ENCODE measurements around the gene MPC1L. TPM values are rescaled to one million over a fixed set of nuclear protein-coding genes. Genes with fewer than 3 reads are reported as not detected.

Gene MPC1L
- polyA plus RNA-seq, 1 experiment, result not detected

DNA sequence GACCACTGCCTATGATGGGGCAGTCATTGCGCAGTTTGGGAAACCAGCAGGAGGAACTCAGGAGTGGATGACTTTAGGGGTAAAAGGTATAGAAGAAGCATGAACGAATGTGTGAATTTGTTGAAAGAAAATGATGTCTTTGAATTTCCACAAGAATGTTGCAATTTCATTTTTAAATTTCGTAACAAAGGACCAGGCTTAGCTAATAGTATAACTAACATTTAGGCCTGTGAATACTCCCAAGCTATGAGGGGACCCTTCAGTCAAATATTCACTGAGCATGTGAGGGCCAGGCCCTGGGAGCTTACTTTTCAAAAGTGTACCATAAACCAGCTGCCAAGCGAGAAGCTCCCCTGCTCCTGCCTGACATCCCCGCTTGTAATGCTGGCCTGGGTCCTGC is 5.3 kb downstream of the MPC1L start:
- TF ChIP-seq, protein P1, sequence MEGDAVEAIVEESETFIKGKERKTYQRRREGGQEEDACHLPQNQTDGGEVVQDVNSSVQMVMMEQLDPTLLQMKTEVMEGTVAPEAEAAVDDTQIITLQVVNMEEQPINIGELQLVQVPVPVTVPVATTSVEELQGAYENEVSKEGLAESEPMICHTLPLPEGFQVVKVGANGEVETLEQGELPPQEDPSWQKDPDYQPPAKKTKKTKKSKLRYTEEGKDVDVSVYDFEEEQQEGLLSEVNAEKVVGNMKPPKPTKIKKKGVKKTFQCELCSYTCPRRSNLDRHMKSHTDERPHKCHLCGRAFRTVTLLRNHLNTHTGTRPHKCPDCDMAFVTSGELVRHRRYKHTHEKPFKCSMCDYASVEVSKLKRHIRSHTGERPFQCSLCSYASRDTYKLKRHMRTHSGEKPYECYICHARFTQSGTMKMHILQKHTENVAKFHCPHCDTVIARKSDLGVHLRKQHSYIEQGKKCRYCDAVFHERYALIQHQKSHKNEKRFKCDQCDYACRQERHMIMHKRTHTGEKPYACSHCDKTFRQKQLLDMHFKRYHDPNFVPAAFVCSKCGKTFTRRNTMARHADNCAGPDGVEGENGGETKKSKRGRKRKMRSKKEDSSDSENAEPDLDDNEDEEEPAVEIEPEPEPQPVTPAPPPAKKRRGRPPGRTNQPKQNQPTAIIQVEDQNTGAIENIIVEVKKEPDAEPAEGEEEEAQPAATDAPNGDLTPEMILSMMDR (IDR thresholded peaks at IDR 0.05; ENCODE audit: low read depth, low read length), result no peak
- CTCF ChIA-PET, result interaction anchor here (1.1 kb wide), 2 partner anchors 23 to 84 kb away, joined by 3 read pairs; no protein-coding TSS in a partner anchor
- Histone ChIP-seq H3K4me3 (ENCODE audit: low read depth, low read length) (no peak overlapping the region), H3K9me3 (ENCODE audit: control insufficient read depth, insufficient read depth, low read length) (peaks cover 3% of the 10 kb centered on the region; the same call in 1 of the 2 replicates), H3K27me3 (ENCODE audit: control insufficient read depth, insufficient read depth, low read length) (no peaks in the 10 kb centered on the region), H3K27ac (ENCODE audit: low read depth, low read length) (no peak overlapping the region)
- POLR2A ChIA-PET, result no interaction called here
- no peak for DNase-seq (ENCODE audit: low read depth, low spot score)

DNA sequence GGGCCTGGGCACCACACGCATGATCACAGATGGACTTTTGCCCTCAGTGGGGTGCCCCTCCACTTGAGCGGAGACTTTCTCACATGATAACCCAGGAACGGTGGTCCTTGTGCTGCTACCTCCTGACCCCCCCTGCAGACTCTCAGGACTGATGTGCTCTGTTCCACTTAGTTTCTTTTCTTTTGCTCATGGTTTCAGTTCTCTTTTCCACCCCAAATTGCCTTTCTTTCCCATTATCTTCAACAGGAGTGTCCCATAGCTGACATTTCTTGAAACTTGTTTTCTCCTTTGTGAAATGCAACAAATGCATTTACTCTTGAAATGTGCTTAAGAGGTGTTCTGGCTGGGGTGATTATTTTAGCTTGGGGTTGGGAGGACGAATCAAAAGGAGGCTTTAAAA is 9.0 kb downstream of the MPC1L start:
- no peak overlapping the region for H3K4me3 ChIP-seq (ENCODE audit: low read depth, low read length)
- no peak overlapping the region for H3K27ac ChIP-seq (ENCODE audit: low read depth, low read length)
- DNase-seq (ENCODE audit: low read depth, low spot score), result no peak
- ChIA-PET POLR2A (no interaction called here), CTCF (no interaction called here)
- H3K27me3 ChIP-seq (ENCODE audit: control insufficient read depth, insufficient read depth, low read length), result no peaks in the 10 kb centered on the region
- H3K9me3 ChIP-seq (ENCODE audit: control insufficient read depth, insufficient read depth, low read length), result no peaks in the 10 kb centered on the region
- TF ChIP-seq, protein P1 (IDR thresholded peaks at IDR 0.05; ENCODE audit: low read depth, low read length), result no peak

DNA sequence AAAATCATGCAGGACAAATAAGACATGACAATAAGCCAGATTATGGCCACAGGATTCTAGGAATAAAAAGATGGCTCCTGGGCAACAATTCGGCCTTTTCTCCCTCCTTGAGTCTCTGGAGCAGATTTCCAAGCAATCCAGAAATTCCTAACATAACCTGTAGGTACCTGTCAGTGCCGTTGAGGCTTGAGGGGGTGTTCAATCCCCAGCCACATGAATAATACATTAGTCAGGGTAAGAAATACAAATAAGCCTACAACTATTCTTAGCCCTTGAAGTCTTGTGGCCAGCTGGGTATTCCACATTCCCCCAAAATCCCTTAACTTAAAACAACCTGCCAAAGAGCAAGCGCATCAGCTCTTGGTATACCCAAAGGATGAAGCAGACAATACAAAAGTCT is 14.5 kb downstream of the MPC1L start:
- DNase-seq (ENCODE audit: low read depth, low spot score), result no peak
- H3K27me3 ChIP-seq (ENCODE audit: control insufficient read depth, insufficient read depth, low read length), result no peaks in the 10 kb centered on the region
- H3K4me3 ChIP-seq (ENCODE audit: low read depth, low read length), result no peak overlapping the region
- H3K9me3 ChIP-seq (ENCODE audit: control insufficient read depth, insufficient read depth, low read length), result no peaks in the 10 kb centered on the region
- ChIA-PET POLR2A (no interaction called here), CTCF (no interaction called here)
- H3K27ac ChIP-seq (ENCODE audit: low read depth, low read length), result no peak overlapping the region
- TF ChIP-seq, protein P1 (IDR thresholded peaks at IDR 0.05; ENCODE audit: low read depth, low read length), result no peak

GRCh38 chrX:40644176-40644575 is 20.9 kb downstream of the MPC1L start:
- no peak overlapping the region for H3K27ac ChIP-seq (ENCODE audit: low read depth, low read length)
- H3K4me3 ChIP-seq (ENCODE audit: low read depth, low read length), result peak overlapping the region; percentile 54; the same call in 1 of the 2 replicates
- CTCF ChIA-PET, result interaction anchor here (2.7 kb wide), 1 partner anchor 100 kb away, joined by 10 read pairs; no protein-coding TSS in a partner anchor
- no peaks in the 10 kb centered on the region for H3K27me3 ChIP-seq (ENCODE audit: control insufficient read depth, insufficient read depth, low read length)
- POLR2A ChIA-PET, result no interaction called here
- DNase-seq (ENCODE audit: low read depth, low spot score), result no peak
- H3K9me3 ChIP-seq (ENCODE audit: control insufficient read depth, insufficient read depth, low read length), result no peaks in the 10 kb centered on the region
- TF ChIP-seq, protein P1 (IDR thresholded peaks at IDR 0.05; ENCODE audit: low read depth, low read length), result no peak

DNA sequence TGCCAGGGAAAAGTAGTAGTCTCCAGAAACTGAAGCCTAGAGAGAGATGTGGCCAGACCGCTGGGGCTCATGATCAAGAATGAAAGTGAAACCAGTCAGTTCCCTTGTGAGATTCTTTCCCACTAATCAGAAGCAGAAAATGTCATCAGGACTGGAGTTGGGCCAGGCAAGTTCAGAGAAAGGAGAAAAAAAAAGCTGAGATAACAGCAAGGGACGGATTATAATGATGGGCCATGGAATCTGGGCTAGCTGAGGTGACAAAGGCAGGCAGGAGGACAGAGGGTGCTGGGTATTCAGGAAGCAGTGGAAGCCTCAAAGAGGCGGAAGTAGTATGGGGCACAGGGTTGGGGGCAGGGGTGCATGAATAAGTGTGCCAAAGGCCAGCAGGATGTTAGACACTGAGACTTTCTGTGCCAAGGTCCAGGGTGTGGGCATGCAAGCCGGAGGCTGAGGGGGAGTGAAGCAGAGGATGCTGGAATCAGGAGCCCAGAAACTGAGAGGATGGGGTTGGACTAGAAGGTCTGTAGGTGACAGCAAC is 21.7 kb downstream of the MPC1L start:
- DNase-seq (ENCODE audit: low read depth, low spot score), result no peak
- Histone ChIP-seq H3K9me3 (ENCODE audit: control insufficient read depth, insufficient read depth, low read length) (no peaks in the 10 kb centered on the region), H3K27me3 (ENCODE audit: control insufficient read depth, insufficient read depth, low read length) (no peaks in the 10 kb centered on the region), H3K4me3 (ENCODE audit: low read depth, low read length) (peak overlapping the region; percentile 54), H3K27ac (ENCODE audit: low read depth, low read length) (peak overlapping the region; percentile 61)
- ChIA-PET CTCF (interaction anchor here (2.7 kb wide), 1 partner anchor 101 kb away, joined by 10 read pairs; no protein-coding TSS in a partner anchor), POLR2A (no interaction called here)
- TF ChIP-seq, protein P1 (IDR thresholded peaks at IDR 0.05; ENCODE audit: low read depth, low read length), result no peak

Measured in AG04450 (cell line).